Activated CD8-positive, alpha-beta T cell treated with anti-CD3 and anti-CD28 coated beads for 36 hours (primary cell): ENCODE results near the gene AMBN. TPM values are rescaled to one million over a fixed set of nuclear protein-coding genes. Genes with fewer than 3 reads are reported as not detected.

Experiments used
- ATAC-seq: fragments of 200-7000 bp; cut with Tn5 transposase; one replicate; pipeline ENCODE4 v1.10.0; 2021; ENCODE audit warnings: mild to moderate bottlenecking, moderate library complexity
- CTCF ChIA-PET: fragments of 350-600 bp; sonication (Branson Sonifier 250); formaldehyde crosslinking; loops from one replicate; lab custom pipeline; 2021; ENCODE audit warnings: antibody characterized with exemption; lab: Charles Lee
- POLR2A ChIA-PET: fragments of 350-600 bp; sonication (Branson Sonifier 250); formaldehyde crosslinking; loops from one replicate; lab custom pipeline; 2021; ENCODE audit warnings: antibody characterized with exemption; lab: Charles Lee
- DNase-seq: peaks from one replicate; pipeline ENCODE4 v3.0.0-alpha.2; 2020
- H3K27ac Mint-ChIP-seq: one replicate; pipeline ENCODE4 v1.8.0; 2021; ENCODE audit warnings: mild to moderate bottlenecking, mixed read lengths
- H3K27me3 Mint-ChIP-seq: one replicate; pipeline ENCODE4 v1.8.0; 2021; ENCODE audit warnings: mixed read lengths
- H3K36me3 Mint-ChIP-seq: one replicate; pipeline ENCODE4 v1.8.0; 2021; ENCODE audit warnings: low read depth, mixed read lengths
- H3K4me1 Mint-ChIP-seq: one replicate; pipeline ENCODE4 v1.8.0; 2021; ENCODE audit warnings: low read depth, mixed read lengths
- H3K4me3 Mint-ChIP-seq: one replicate; pipeline ENCODE4 v1.8.0; 2021; ENCODE audit warnings: mild to moderate bottlenecking, moderate library complexity, mixed read lengths
- H3K9me3 Mint-ChIP-seq: one replicate; pipeline ENCODE4 v1.8.0; 2021; ENCODE audit warnings: mixed read lengths
- CTCF ChIP-seq: fragments of 200-600 bp; IDR thresholded peaks from one replicate; pipeline ENCODE4 v1.8.0; 2022; ENCODE audit warnings: antibody characterized with exemption, mild to moderate bottlenecking
- intact Hi-C: fragments of 100-400 bp; cut with micrococcal nuclease; formaldehyde crosslinking; loops from one replicate; pipeline ENCODE4 v1.10.0; 2022
- total RNA-seq, 2 experiments: library from RNA; stranded (reverse); gene quantifications; one replicate each; pipeline ENCODE4 v1.2.3, GENCODE V29; 2021

AMBN gene, protein sequence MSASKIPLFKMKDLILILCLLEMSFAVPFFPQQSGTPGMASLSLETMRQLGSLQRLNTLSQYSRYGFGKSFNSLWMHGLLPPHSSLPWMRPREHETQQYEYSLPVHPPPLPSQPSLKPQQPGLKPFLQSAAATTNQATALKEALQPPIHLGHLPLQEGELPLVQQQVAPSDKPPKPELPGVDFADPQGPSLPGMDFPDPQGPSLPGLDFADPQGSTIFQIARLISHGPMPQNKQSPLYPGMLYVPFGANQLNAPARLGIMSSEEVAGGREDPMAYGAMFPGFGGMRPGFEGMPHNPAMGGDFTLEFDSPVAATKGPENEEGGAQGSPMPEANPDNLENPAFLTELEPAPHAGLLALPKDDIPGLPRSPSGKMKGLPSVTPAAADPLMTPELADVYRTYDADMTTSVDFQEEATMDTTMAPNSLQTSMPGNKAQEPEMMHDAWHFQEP
- not detected for total RNA-seq

DNA sequence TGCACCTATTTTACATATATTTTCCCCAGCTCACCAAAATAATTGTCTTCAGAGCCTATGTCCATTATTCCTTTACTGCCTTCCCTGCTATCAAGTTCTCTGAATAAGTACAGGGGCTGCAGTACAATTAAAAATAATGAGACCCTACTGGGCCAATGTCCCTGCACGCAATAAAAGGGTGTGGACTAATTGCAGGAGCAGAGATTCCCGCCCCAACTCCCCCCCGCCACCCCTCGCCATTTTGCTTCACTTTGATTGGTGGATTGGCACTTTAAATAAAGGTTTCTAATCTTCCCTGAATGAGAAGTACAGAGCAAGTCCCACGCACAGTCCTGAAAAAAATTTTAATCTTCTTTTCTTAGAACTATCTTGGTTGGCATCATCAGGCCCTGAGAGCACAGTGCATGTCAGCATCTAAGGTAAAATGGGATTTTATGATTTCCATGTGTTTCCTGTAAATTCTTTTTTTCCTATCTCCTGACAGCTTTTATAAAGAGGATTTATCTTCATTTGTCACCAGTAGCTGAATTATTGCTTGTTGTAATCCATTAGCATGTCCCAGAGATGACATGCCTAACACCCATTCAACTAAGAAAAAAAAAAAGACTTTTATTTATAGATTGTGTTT lies at the start of gene AMBN:
TSS of gene AMBN (plus strand) at position 302 of the 628 bp plus-strand sequence. CDS start at position 405, 103 bp downstream.
- DNase-seq (no peak), ATAC-seq (no peak)
- Mint-ChIP-seq H3K9me3 (no peaks in the 10 kb centered on the region), H3K27ac (no peak within 1 kb of the TSS), H3K27me3 (peaks cover 1% of the 10 kb centered on the region), H3K4me3 (no peak within 1 kb of the TSS), H3K4me1 (no peaks in the 10 kb centered on the region), H3K36me3 (no peaks in the 10 kb centered on the region)
- CTCF ChIA-PET, result interaction anchor here (1.8 kb wide), 1 partner anchor 9 kb away, joined by 4 read pairs; no protein-coding TSS in a partner anchor
- intact Hi-C loops, result no loop called here
- no peak for TF ChIP-seq CTCF
- POLR2A ChIA-PET, result no interaction called here

DNA sequence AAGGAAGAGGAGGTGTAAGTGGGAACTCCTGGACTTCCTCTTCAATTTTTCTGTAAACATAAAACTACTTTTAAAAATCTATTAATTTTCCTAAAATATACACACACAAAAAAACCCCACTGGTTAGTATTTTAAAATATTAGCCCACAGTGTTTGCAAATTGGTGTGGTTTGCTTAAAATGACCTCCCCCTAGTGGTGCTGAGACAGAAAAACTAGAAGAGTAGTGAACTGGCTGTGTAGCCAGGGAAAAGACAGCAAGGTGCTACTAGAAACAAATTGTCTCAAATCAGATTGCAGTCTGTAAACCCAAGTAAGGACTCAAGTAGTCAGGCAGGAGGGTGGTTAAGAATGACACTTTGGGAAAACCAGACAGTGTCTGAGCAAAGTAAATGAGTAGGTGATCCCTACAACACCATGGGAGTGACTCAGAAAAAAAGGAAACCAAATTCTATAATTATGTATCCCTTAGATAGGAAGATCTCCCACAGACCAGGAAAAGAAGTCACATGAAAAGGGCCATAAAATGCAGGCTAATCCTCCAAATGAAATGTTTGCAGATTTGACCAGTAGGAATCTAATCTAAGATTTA lies 47.7 kb upstream of the AMBN start:
- DNase-seq, result no peak
- no peak for ATAC-seq
- Mint-ChIP-seq H3K27me3 (peaks cover 8% of the 10 kb centered on the region), H3K4me3 (no peak overlapping the region), H3K36me3 (no peaks in the 10 kb centered on the region), H3K9me3 (no peaks in the 10 kb centered on the region), H3K4me1 (no peaks in the 10 kb centered on the region), H3K27ac (no peak overlapping the region)
- peak; percentile 16 for TF ChIP-seq CTCF
- ChIA-PET CTCF (no interaction called here), POLR2A (no interaction called here)
- intact Hi-C loops, result no loop called here

DNA sequence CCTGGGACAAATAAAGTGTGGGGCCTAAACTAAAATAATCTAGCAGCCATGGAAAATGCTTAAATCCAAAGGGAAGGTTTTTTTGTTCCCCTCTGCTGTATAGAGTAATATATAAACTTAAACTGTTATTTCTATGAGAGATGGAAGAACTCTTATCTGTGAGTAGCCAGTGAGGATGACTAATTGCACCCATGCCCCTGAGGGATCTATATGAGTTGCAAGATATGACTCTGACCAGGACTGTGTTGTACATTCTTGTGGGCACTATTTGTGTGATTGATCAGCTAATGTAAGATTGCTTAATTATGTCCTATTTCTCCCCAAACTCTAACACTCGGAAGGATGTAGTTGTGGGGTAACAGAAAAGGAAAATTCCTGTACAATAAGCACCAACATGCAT lies 35.2 kb upstream of the AMBN start:
- ATAC-seq, result no peak
- ChIA-PET CTCF (no interaction called here), POLR2A (no interaction called here)
- intact Hi-C loops, result no loop called here
- no peak for TF ChIP-seq CTCF
- peaks cover 2% of the 10 kb centered on the region for H3K27me3 Mint-ChIP-seq
- H3K27ac Mint-ChIP-seq, result no peak overlapping the region
- peaks cover 6% of the 10 kb centered on the region for H3K4me1 Mint-ChIP-seq
- H3K4me3 Mint-ChIP-seq, result no peak overlapping the region
- no peaks in the 10 kb centered on the region for H3K36me3 Mint-ChIP-seq
- no peak for DNase-seq
- H3K9me3 Mint-ChIP-seq, result peaks cover 2% of the 10 kb centered on the region

DNA sequence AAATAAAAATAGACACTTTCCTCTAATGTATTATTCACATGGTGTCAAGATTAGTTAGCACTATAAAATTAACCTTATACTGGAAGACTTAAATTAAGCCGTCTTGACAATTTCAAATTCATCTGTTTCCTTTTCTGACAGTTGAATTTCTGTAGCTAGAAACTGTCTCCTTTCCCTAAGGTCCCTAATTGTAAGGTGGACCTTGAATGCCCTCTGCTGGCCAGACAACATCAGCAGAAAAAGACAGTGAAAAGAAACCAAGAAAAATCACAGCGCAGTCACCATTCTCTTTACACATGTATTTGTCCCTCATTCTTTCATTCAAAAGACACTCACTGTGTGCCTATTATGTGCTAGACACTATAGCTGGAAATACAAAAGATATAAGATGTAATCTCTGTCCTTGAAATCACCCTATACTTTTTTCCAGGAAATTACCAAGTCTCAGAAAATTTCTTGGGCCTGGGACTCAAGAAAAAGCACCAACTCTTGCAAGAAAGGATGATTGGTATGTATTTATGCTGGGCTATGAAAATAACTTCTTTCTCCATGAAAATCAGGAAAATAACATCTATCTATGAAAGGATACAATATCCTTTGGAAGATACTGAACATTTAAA lies 32.7 kb upstream of the AMBN start:
- ChIA-PET POLR2A (interaction anchor here (0.6 kb wide), 1 partner anchor 85 kb away, joined by 3 read pairs; no protein-coding TSS in a partner anchor), CTCF (interaction anchor here (1.0 to 2.5 kb wide), 7 partner anchors 10 to 145 kb away, joined by 3 to 11 read pairs (median 5); no protein-coding TSS in a partner anchor)
- DNase-seq, result peak; percentile 62
- no peak overlapping the region for H3K4me3 Mint-ChIP-seq
- no peaks in the 10 kb centered on the region for H3K36me3 Mint-ChIP-seq
- intact Hi-C loops, result no loop called here
- H3K27me3 Mint-ChIP-seq, result no peaks in the 10 kb centered on the region
- peaks cover 6% of the 10 kb centered on the region for H3K4me1 Mint-ChIP-seq
- H3K27ac Mint-ChIP-seq, result no peak overlapping the region
- TF ChIP-seq CTCF, result peak; percentile 79
- H3K9me3 Mint-ChIP-seq, result no peaks in the 10 kb centered on the region
- no peak for ATAC-seq
